ENCODE data around the gene SORCS1.

- TF ChIP-seq EZH2phosphoT487 (IDR thresholded peaks at IDR 0.05; ENCODE audit: unreplicated experiment) (no peak), CTCF (conservative IDR thresholded peaks at IDR 0.05; ENCODE audit: low read depth in 2 of 2) (no peak), REST (IDR thresholded peaks at IDR 0.05; ENCODE audit: unreplicated experiment) (no peak), POLR2AphosphoS5 (IDR thresholded peaks at IDR 0.05; ENCODE audit: low read depth) (no peak), EZH2 (IDR thresholded peaks at IDR 0.05; ENCODE audit: low read depth, unreplicated experiment) (no peak), JUNB (IDR thresholded peaks at IDR 0.05; ENCODE audit: unreplicated experiment) (no peak), CREB1 (CRISPR knock-in tag; IDR thresholded peaks at IDR 0.05; ENCODE audit: low read depth) (no peak)
- TF ChIP-seq, protein P1, sequence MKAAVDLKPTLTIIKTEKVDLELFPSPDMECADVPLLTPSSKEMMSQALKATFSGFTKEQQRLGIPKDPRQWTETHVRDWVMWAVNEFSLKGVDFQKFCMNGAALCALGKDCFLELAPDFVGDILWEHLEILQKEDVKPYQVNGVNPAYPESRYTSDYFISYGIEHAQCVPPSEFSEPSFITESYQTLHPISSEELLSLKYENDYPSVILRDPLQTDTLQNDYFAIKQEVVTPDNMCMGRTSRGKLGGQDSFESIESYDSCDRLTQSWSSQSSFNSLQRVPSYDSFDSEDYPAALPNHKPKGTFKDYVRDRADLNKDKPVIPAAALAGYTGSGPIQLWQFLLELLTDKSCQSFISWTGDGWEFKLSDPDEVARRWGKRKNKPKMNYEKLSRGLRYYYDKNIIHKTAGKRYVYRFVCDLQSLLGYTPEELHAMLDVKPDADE (IDR thresholded peaks at IDR 0.05), result no peak
Observed at GRCh38 chr10:106877574-106877973, 286.9 kb downstream of the SORCS1 start.

Data from GM23338 (cell line).